Panc1 (cell line): ENCODE measurements around the gene ATP5F1E. TPM values are rescaled to one million over a fixed set of nuclear protein-coding genes. Genes with fewer than 3 reads are reported as not detected.
A peak's percentile ranks its signal among the peaks of the same experiment; 100 is the strongest.

Source experiments
- ATAC-seq: fragments of 200-7000 bp; cut with Tn5 transposase; 2 replicates; pipeline ENCODE4 v1.9.1; 2020; ENCODE audit warnings: mild to moderate bottlenecking, moderate library complexity
- BruUV-seq: library from RNA; stranded (reverse); fragments of 400-500 nt; replicated peaks from 2 replicates; lab custom pipeline; 2021; lab: Mats Ljungman, UMichigan
- CTCF ChIA-PET: fragments of 300-600 bp; sonication (Branson Sonifier 250); formaldehyde crosslinking; loops from one replicate; lab custom pipeline; 2022; ENCODE audit warnings: antibody characterized with exemption; lab: Charles Lee
- POLR2A ChIA-PET: fragments of 300-600 bp; sonication (Branson Sonifier 250); formaldehyde crosslinking; loops from one replicate; lab custom pipeline; 2022; ENCODE audit warnings: antibody characterized with exemption; lab: Charles Lee
- DNase-seq: peaks from one replicate; pipeline ENCODE4 v3.0.0-alpha.2; 2010; ENCODE audit warnings: low read depth, low spot score
- H3K27ac ChIP-seq: 2 replicates; pipeline ENCODE4 v1.5.1; 2011; ENCODE audit warnings: mild to moderate bottlenecking, low read length, inconsistent platforms
- H3K27me3 ChIP-seq: fragments of 200-500 bp; sonication (Bioruptor generic); 2 replicates; pipeline ENCODE4 v1.6.0; 2014; ENCODE audit warnings: low read length, inconsistent platforms; ENCODE audit not compliant: control insufficient read depth, insufficient read depth
- H3K36me3 ChIP-seq: fragments of 200-500 bp; sonication (Bioruptor generic); 2 replicates; pipeline ENCODE4 v1.5.1; 2014; ENCODE audit warnings: inconsistent platforms, mild to moderate bottlenecking, low read length, moderate library complexity; ENCODE audit not compliant: control insufficient read depth, insufficient read depth
- H3K4me1 ChIP-seq: 2 replicates; pipeline ENCODE4 v1.5.1; 2011; ENCODE audit warnings: inconsistent platforms, mild to moderate bottlenecking, low read length, moderate library complexity; ENCODE audit not compliant: control insufficient read depth, insufficient read depth
- H3K4me3 ChIP-seq, 2 experiments: 2 replicates each; pipeline ENCODE4 v1.5.1; 2011 to 2012; ENCODE audit warnings: low read depth in 2 of 2, low read length in 2 of 2, mild to moderate bottlenecking in 2 of 2, inconsistent platforms in 1 of 2, moderate library complexity in 1 of 2
- H3K9me3 ChIP-seq: fragments of 200-500 bp; sonication (Bioruptor generic); 2 replicates; pipeline ENCODE4 v1.5.1; 2014; ENCODE audit warnings: low read depth, mild to moderate bottlenecking, inconsistent platforms, low read length, moderate library complexity; ENCODE audit not compliant: control insufficient read depth, insufficient read depth
- CTCF ChIP-seq: fragments of 450-650 bp; IDR thresholded peaks from 2 replicates; pipeline ENCODE4 v1.5.1; 2017; ENCODE audit warnings: mild to moderate bottlenecking
- POLR2AphosphoS5 ChIP-seq: IDR thresholded peaks from 2 replicates; pipeline ENCODE4 v1.6.1; 2012; ENCODE audit warnings: mild to moderate bottlenecking, low read depth, low read length, moderate library complexity
- REST ChIP-seq, 2 experiments: IDR thresholded peaks; 2 replicates each; pipeline ENCODE4 v1.6.1; 2011 to 2012; ENCODE audit warnings: low read depth in 2 of 2, control low read depth in 1 of 2, low read length in 1 of 2, mild to moderate bottlenecking in 1 of 2, moderate library complexity in 1 of 2; ENCODE audit not compliant: insufficient read depth in 1 of 2
- SIN3A ChIP-seq: IDR thresholded peaks from 2 replicates; pipeline ENCODE4 v1.6.1; 2012; ENCODE audit warnings: low read depth, mild to moderate bottlenecking, low read length, moderate library complexity, borderline replicate concordance; ENCODE audit not compliant: insufficient read depth
- TCF7L2 ChIP-seq: IDR thresholded peaks from 2 replicates; pipeline ENCODE4 v1.6.1; 2011; ENCODE audit warnings: mild to moderate bottlenecking, low read depth, low read length, inconsistent platforms
- in situ Hi-C: cut with HindIII; loops from 2 replicates; pipeline ENCODE4 v1.10.0; 2016; ENCODE audit warnings: low sequenced_read_pairs, low pct_unique_long_range_greater_than_20kb
- intact Hi-C: fragments of 100-400 bp; cut with micrococcal nuclease; formaldehyde crosslinking; loops from one replicate; pipeline ENCODE4 v1.10.0; 2022; ENCODE audit not compliant: unreplicated experiment
- total RNA-seq: library from RNA; stranded (reverse); gene quantifications from one replicate; pipeline ENCODE4 v1.2.1, GENCODE V29; 2021; ENCODE audit not compliant: unreplicated experiment

ATP5F1E gene
- total RNA-seq, 1 experiment from 2014 or later: 90.6 TPM

- Histone ChIP-seq H3K4me3 (peak overlapping the region; percentile 91 to 93), H3K4me1 (peaks cover 40% of the 10 kb centered on the region), H3K36me3 (peaks cover 66% of the 10 kb centered on the region), H3K9me3 (no peaks in the 10 kb centered on the region), H3K27ac (peak overlapping the region; percentile 97), H3K27me3 (no peaks in the 10 kb centered on the region)
- TF ChIP-seq CTCF (no peak), TCF7L2 (no peak), POLR2AphosphoS5 (no peak), SIN3A (no peak), REST (IDR thresholded peaks at IDR 0.05; ENCODE audit: insufficient read depth in 1 of 2, low read depth in 2 of 2, low read length in 1 of 2) (no peak)
- ATAC-seq (no peak), DNase-seq (no peak)
- no TSS peak for BruUV-seq
- CTCF ChIA-PET: interaction anchor here (0.8 to 1.1 kb wide), 3 partner anchors 56 to 465 kb away, joined by 3 to 5 read pairs (median 4); no protein-coding TSS in a partner anchor
- intact Hi-C loops (no loop called here), in situ Hi-C loops (no loop called here)
- POLR2A ChIA-PET: no interaction called here
Observed at GRCh38 chr20:59031564-59032022, 542 bp downstream of the ATP5F1E start.

- BruUV-seq: no TSS peak
Observed at GRCh38 chr20:59030911-59031563, 1.1 kb downstream of the ATP5F1E start.

More at GRCh38 chr20:59030911-59031563, 1.1 kb downstream of the ATP5F1E start:
- in situ Hi-C loops: no loop called here
- ChIA-PET POLR2A (no interaction called here), CTCF (interaction anchor here (1.0 kb wide), 1 partner anchor 57 kb away, joined by 4 read pairs; no protein-coding TSS in a partner anchor)
- H3K27me3 ChIP-seq: no peaks in the 10 kb centered on the region
- H3K27ac ChIP-seq: peak overlapping the region; percentile 97
- peaks cover 40% of the 10 kb centered on the region for H3K4me1 ChIP-seq
- TF ChIP-seq SIN3A (no peak), REST (IDR thresholded peaks at IDR 0.05; ENCODE audit: insufficient read depth in 1 of 2, low read depth in 2 of 2, low read length in 1 of 2) (no peak), CTCF (no peak), TCF7L2 (no peak)
- DNase-seq (no peak), ATAC-seq (no peak)
- peaks cover 66% of the 10 kb centered on the region for H3K36me3 ChIP-seq
- peak overlapping the region; percentile 91 to 93 for H3K4me3 ChIP-seq
- intact Hi-C loops: no loop called here
- H3K9me3 ChIP-seq: no peaks in the 10 kb centered on the region
